Activated T-cell treated with anti-CD3 and anti-CD28 coated beads, Interleukin-2, amount 50 U/mL, for 48 hours (primary cell): ENCODE measurements around the gene POMT1.

ENCODE experiments used
- DNase-seq, 2 experiments: peaks; one replicate each; pipeline ENCODE4 v3.0.0-alpha.2; 2020

The POMT1 gene

GRCh38 chr9:131477816-131478419 lies 24.8 kb upstream of the POMT1 start:
- DNase-seq: no peak

GRCh38 chr9:131478421-131478868 lies 24.3 kb upstream of the POMT1 start:
- DNase-seq: peak; percentile 75 to 76

GRCh38 chr9:131478911-131479310 lies 23.8 kb upstream of the POMT1 start:
- no peak for DNase-seq

GRCh38 chr9:131480258-131480657 lies 22.5 kb upstream of the POMT1 start:
- DNase-seq: no peak

- DNase-seq: no peak
Observed at GRCh38 chr9:131481441-131482342, 21.0 kb upstream of the POMT1 start.

GRCh38 chr9:131482343-131483006 lies 20.2 kb upstream of the POMT1 start:
- no peak for DNase-seq

GRCh38 chr9:131483319-131484050 lies 19.2 kb upstream of the POMT1 start:
- no peak for DNase-seq

GRCh38 chr9:131484051-131484445 lies 18.7 kb upstream of the POMT1 start:
- no peak for DNase-seq

- DNase-seq: no peak
Observed at GRCh38 chr9:131484560-131485185, 18.0 kb upstream of the POMT1 start.

GRCh38 chr9:131485206-131485605 lies 17.5 kb upstream of the POMT1 start:
- no peak for DNase-seq

- DNase-seq: no peak
Observed at GRCh38 chr9:131485728-131486422, 16.8 kb upstream of the POMT1 start.

GRCh38 chr9:131487001-131487400 lies 15.7 kb upstream of the POMT1 start:
- DNase-seq: no peak

- DNase-seq: no peak
Observed at GRCh38 chr9:131487621-131488031, 15.1 kb upstream of the POMT1 start.

- DNase-seq: no peak
Observed at GRCh38 chr9:131490514-131490913, 12.2 kb upstream of the POMT1 start.

- DNase-seq: no peak
Observed at GRCh38 chr9:131491001-131491710, 11.6 kb upstream of the POMT1 start.

GRCh38 chr9:131492070-131492469 lies 10.6 kb upstream of the POMT1 start:
- DNase-seq: no peak

- DNase-seq: no peak
Observed at GRCh38 chr9:131494296-131494870, 8.3 kb upstream of the POMT1 start.

- DNase-seq: no peak
Observed at GRCh38 chr9:131495785-131496184, 6.9 kb upstream of the POMT1 start.

GRCh38 chr9:131496844-131497405 lies 5.8 kb upstream of the POMT1 start:
- no peak for DNase-seq

GRCh38 chr9:131499254-131499767 lies 3.4 kb upstream of the POMT1 start:
- no peak for DNase-seq
